Measurements from ENCODE around the gene GRAMD2A.

Gene GRAMD2A

DNA sequence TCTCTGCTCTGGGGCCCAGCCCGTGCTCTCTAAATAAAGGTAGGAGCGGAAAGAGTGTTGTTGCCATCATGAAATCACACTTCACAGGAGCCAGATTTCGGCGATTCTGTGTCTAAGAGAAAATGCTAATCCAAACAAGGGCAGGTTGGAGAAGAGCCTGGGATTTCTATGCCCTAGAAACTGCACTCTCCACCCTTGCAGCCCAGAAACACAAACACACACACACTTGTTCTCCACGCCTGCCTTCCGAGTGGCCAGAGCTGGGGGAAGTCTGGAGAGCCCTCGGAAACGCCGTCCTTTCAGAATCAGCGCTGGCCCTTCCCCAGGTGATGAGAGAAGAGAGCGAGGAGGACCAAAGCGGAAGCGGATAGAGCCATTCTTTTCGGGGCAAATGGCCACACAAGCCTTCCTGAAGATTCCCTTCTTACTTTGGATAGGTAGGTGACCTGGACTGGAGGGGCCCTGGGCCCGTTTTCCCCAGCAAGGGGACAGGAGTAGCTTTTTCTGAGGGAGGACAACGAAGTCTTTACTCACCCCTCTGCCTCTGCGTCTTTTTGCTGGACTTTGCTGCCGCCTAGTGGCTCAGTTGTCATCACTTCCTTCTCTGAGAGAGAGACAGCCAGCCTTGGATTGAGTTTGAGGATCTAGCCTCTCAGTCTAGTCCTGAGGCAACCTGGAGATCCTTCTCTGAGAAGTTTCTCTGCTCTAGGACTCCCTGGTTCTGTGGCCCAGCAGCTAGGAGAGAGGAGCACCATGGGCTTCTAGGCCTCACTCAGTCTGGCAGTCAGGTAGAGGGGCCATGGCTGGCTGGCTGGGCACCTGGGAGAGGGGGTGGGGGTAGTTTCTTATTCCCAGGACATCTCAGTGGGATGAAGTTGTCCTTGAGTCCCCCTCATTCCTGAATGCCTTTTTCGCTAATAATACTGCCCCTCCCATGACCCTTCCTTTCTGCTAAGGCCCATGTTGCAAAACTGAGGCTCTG, 41.7 kb downstream of the GRAMD2A start (continued):
- TF ChIP-seq, protein P1, sequence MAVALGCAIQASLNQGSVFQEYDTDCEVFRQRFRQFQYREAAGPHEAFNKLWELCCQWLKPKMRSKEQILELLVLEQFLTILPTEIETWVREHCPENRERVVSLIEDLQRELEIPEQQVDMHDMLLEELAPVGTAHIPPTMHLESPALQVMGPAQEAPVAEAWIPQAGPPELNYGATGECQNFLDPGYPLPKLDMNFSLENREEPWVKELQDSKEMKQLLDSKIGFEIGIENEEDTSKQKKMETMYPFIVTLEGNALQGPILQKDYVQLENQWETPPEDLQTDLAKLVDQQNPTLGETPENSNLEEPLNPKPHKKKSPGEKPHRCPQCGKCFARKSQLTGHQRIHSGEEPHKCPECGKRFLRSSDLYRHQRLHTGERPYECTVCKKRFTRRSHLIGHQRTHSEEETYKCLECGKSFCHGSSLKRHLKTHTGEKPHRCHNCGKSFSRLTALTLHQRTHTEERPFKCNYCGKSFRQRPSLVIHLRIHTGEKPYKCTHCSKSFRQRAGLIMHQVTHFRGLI (tag by site-specific recombination; IDR thresholded peaks at IDR 0.05), result no peak
- TF ChIP-seq KLF9 (tag by site-specific recombination; IDR thresholded peaks at IDR 0.05; ENCODE audit: low read depth), result no peak
- TF ChIP-seq, protein P2, sequence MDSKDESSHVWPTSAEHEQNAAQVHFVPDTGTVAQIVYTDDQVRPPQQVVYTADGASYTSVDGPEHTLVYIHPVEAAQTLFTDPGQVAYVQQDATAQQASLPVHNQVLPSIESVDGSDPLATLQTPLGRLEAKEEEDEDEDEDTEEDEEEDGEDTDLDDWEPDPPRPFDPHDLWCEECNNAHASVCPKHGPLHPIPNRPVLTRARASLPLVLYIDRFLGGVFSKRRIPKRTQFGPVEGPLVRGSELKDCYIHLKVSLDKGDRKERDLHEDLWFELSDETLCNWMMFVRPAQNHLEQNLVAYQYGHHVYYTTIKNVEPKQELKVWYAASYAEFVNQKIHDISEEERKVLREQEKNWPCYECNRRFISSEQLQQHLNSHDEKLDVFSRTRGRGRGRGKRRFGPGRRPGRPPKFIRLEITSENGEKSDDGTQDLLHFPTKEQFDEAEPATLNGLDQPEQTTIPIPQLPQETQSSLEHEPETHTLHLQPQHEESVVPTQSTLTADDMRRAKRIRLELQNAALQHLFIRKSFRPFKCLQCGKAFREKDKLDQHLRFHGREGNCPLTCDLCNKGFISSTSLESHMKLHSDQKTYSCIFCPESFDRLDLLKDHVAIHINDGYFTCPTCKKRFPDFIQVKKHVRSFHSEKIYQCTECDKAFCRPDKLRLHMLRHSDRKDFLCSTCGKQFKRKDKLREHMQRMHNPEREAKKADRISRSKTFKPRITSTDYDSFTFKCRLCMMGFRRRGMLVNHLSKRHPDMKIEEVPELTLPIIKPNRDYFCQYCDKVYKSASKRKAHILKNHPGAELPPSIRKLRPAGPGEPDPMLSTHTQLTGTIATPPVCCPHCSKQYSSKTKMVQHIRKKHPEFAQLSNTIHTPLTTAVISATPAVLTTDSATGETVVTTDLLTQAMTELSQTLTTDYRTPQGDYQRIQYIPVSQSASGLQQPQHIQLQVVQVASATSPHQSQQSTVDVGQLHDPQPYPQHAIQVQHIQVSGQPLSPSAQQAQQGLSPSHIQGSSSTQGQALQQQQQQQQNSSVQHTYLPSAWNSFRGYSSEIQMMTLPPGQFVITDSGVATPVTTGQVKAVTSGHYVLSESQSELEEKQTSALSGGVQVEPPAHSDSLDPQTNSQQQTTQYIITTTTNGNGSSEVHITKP (tag by site-specific recombination; IDR thresholded peaks at IDR 0.05), result 0 out of 2 replicates have a peak, but pooled peaks have one; percentile 11
- no peak for TF ChIP-seq GLIS1 (tag by site-specific recombination; IDR thresholded peaks at IDR 0.05)
- peak; percentile 13; the same call in 1 of the 2 replicates for TF ChIP-seq IKZF3 (tag by site-specific recombination; IDR thresholded peaks at IDR 0.05)
- no peak for TF ChIP-seq ZNF350 (tag by site-specific recombination; IDR thresholded peaks at IDR 0.05)
- TF ChIP-seq, protein P3, sequence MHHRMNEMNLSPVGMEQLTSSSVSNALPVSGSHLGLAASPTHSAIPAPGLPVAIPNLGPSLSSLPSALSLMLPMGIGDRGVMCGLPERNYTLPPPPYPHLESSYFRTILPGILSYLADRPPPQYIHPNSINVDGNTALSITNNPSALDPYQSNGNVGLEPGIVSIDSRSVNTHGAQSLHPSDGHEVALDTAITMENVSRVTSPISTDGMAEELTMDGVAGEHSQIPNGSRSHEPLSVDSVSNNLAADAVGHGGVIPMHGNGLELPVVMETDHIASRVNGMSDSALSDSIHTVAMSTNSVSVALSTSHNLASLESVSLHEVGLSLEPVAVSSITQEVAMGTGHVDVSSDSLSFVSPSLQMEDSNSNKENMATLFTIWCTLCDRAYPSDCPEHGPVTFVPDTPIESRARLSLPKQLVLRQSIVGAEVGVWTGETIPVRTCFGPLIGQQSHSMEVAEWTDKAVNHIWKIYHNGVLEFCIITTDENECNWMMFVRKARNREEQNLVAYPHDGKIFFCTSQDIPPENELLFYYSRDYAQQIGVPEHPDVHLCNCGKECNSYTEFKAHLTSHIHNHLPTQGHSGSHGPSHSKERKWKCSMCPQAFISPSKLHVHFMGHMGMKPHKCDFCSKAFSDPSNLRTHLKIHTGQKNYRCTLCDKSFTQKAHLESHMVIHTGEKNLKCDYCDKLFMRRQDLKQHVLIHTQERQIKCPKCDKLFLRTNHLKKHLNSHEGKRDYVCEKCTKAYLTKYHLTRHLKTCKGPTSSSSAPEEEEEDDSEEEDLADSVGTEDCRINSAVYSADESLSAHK (tag by site-specific recombination; IDR thresholded peaks at IDR 0.05), result peak; percentile 59; the same call in 1 of the 2 replicates
- TF ChIP-seq ZNF623 (tag by site-specific recombination; IDR thresholded peaks at IDR 0.05), result no peak
- no peak for TF ChIP-seq ZNF544 (tag by site-specific recombination; IDR thresholded peaks at IDR 0.05)
- TF ChIP-seq ZNF76 (tag by site-specific recombination; IDR thresholded peaks at IDR 0.05; ENCODE audit: borderline replicate concordance, low read depth), result no peak
- no peak for TF ChIP-seq ZNF140 (tag by site-specific recombination; IDR thresholded peaks at IDR 0.05)
- peak; percentile 64 for TF ChIP-seq ZNF335 (tag by site-specific recombination; conservative IDR thresholded peaks at IDR 0.05)
- TF ChIP-seq KLF1 (tag by site-specific recombination; IDR thresholded peaks at IDR 0.05), result no peak
- TF ChIP-seq, protein P4, sequence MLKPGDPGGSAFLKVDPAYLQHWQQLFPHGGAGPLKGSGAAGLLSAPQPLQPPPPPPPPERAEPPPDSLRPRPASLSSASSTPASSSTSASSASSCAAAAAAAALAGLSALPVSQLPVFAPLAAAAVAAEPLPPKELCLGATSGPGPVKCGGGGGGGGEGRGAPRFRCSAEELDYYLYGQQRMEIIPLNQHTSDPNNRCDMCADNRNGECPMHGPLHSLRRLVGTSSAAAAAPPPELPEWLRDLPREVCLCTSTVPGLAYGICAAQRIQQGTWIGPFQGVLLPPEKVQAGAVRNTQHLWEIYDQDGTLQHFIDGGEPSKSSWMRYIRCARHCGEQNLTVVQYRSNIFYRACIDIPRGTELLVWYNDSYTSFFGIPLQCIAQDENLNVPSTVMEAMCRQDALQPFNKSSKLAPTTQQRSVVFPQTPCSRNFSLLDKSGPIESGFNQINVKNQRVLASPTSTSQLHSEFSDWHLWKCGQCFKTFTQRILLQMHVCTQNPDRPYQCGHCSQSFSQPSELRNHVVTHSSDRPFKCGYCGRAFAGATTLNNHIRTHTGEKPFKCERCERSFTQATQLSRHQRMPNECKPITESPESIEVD (tag by site-specific recombination; IDR thresholded peaks at IDR 0.05), result no peak
- TF ChIP-seq, protein P5, sequence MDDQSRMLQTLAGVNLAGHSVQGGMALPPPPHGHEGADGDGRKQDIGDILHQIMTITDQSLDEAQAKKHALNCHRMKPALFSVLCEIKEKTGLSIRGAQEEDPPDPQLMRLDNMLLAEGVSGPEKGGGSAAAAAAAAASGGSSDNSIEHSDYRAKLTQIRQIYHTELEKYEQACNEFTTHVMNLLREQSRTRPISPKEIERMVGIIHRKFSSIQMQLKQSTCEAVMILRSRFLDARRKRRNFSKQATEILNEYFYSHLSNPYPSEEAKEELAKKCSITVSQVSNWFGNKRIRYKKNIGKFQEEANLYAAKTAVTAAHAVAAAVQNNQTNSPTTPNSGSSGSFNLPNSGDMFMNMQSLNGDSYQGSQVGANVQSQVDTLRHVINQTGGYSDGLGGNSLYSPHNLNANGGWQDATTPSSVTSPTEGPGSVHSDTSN (CRISPR knock-in tag; IDR thresholded peaks at IDR 0.05), result no peak
- TF ChIP-seq, protein P6, sequence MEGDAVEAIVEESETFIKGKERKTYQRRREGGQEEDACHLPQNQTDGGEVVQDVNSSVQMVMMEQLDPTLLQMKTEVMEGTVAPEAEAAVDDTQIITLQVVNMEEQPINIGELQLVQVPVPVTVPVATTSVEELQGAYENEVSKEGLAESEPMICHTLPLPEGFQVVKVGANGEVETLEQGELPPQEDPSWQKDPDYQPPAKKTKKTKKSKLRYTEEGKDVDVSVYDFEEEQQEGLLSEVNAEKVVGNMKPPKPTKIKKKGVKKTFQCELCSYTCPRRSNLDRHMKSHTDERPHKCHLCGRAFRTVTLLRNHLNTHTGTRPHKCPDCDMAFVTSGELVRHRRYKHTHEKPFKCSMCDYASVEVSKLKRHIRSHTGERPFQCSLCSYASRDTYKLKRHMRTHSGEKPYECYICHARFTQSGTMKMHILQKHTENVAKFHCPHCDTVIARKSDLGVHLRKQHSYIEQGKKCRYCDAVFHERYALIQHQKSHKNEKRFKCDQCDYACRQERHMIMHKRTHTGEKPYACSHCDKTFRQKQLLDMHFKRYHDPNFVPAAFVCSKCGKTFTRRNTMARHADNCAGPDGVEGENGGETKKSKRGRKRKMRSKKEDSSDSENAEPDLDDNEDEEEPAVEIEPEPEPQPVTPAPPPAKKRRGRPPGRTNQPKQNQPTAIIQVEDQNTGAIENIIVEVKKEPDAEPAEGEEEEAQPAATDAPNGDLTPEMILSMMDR (tag by site-specific recombination; IDR thresholded peaks at IDR 0.05), result peak; percentile 98
- no peak for TF ChIP-seq ZNF404 (tag by site-specific recombination; IDR thresholded peaks at IDR 0.05)
- TF ChIP-seq YY2 (tag by site-specific recombination; IDR thresholded peaks at IDR 0.05), result no peak
- no peak for TF ChIP-seq ZNF768 (tag by site-specific recombination; IDR thresholded peaks at IDR 0.05)
- no peak for TF ChIP-seq ZNF248 (tag by site-specific recombination; IDR thresholded peaks at IDR 0.05)
- no peak for TF ChIP-seq ZNF292 (tag by site-specific recombination; IDR thresholded peaks at IDR 0.05; ENCODE audit: borderline replicate concordance, low read depth)
- no peak for TF ChIP-seq ZBTB1 (tag by site-specific recombination; IDR thresholded peaks at IDR 0.05)
- TF ChIP-seq KLF10 (tag by site-specific recombination; IDR thresholded peaks at IDR 0.05), result no peak
- TF ChIP-seq, protein P7, sequence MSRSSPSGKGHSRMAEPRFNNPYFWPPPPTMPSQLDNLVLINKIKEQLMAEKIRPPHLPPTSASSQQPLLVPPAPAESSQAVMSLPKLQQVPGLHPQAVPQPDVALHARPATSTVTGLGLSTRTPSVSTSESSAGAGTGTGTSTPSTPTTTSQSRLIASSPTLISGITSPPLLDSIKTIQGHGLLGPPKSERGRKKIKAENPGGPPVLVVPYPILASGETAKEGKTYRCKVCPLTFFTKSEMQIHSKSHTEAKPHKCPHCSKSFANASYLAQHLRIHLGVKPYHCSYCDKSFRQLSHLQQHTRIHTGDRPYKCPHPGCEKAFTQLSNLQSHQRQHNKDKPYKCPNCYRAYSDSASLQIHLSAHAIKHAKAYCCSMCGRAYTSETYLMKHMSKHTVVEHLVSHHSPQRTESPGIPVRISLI (tag by site-specific recombination; IDR thresholded peaks at IDR 0.05), result no peak
- TF ChIP-seq ZNF473 (tag by site-specific recombination; IDR thresholded peaks at IDR 0.05), result no peak

Measured in HEK293 (cell line).